Measurements from ENCODE around the gene WFIKKN1.

WFIKKN1 gene

GRCh38 chr16:637081-638018 is 6.6 kb downstream of the WFIKKN1 start:
- peak in 2 of 3 experiments; percentile 77 to 85 for DNase-seq (ENCODE audit: low read depth in 3 of 3)

- no peak for DNase-seq (ENCODE audit: low read depth in 3 of 3)
Observed at GRCh38 chr16:638034-638543, 7.3 kb downstream of the WFIKKN1 start.

- no peak for DNase-seq (ENCODE audit: low read depth in 3 of 3)
Observed at GRCh38 chr16:638836-639235, 8.1 kb downstream of the WFIKKN1 start.

GRCh38 chr16:640614-641013 is 9.8 kb downstream of the WFIKKN1 start:
- no peak for DNase-seq (ENCODE audit: low read depth in 3 of 3)

GRCh38 chr16:641326-642188 is 10.8 kb downstream of the WFIKKN1 start, which contains the start of gene MCRIP2:
MCRIP2 (plus strand) TSS chr16:641828; CDS start chr16:641992, 164 bp downstream.
- DNase-seq (ENCODE audit: low read depth in 3 of 3) = peak; percentile 34 to 70 (median 48)

- DNase-seq (ENCODE audit: low read depth in 3 of 3) = peak in 1 of 3 experiments; percentile 38
Observed at GRCh38 chr16:642189-643049, 11.6 kb downstream of the WFIKKN1 start.

GRCh38 chr16:643050-643368 is 12.2 kb downstream of the WFIKKN1 start:
- DNase-seq (ENCODE audit: low read depth in 3 of 3) = no peak

GRCh38 chr16:644556-644955 is 13.8 kb downstream of the WFIKKN1 start:
- no peak for DNase-seq (ENCODE audit: low read depth in 3 of 3)

- no peak for DNase-seq (ENCODE audit: low read depth in 3 of 3)
Observed at GRCh38 chr16:645852-646678, 15.3 kb downstream of the WFIKKN1 start.

- no peak for DNase-seq (ENCODE audit: low read depth in 3 of 3)
Observed at GRCh38 chr16:646679-647172, 15.9 kb downstream of the WFIKKN1 start.

GRCh38 chr16:647173-647902 is 16.6 kb downstream of the WFIKKN1 start:
- no peak for DNase-seq (ENCODE audit: low read depth in 3 of 3)

GRCh38 chr16:648071-648780 is 17.4 kb downstream of the WFIKKN1 start:
- DNase-seq (ENCODE audit: low read depth in 3 of 3) = no peak

- peak; percentile 85 to 90 (median 89) for DNase-seq (ENCODE audit: low read depth in 3 of 3)
Observed at GRCh38 chr16:648781-649589, 18.2 kb downstream of the WFIKKN1 start, which contains the start of gene WDR90. WDR90 (plus strand) TSS chr16:649365; CDS start chr16:649417, 52 bp downstream.

- no peak for DNase-seq (ENCODE audit: low read depth in 3 of 3)
Observed at GRCh38 chr16:649631-650030, 18.8 kb downstream of the WFIKKN1 start.

- DNase-seq (ENCODE audit: low read depth in 3 of 3) = no peak
Observed at GRCh38 chr16:651844-652243, 21.1 kb downstream of the WFIKKN1 start.

GRCh38 chr16:652454-653305 is 21.9 kb downstream of the WFIKKN1 start:
- no peak for DNase-seq (ENCODE audit: low read depth in 3 of 3)

- no peak for DNase-seq (ENCODE audit: low read depth in 3 of 3)
Observed at GRCh38 chr16:654034-654433, 23.2 kb downstream of the WFIKKN1 start.

All from stimulated activated CD4-positive, alpha-beta T cell treated with anti-CD3 and anti-CD28 coated beads, TNF-alpha, amount 100 ng/mL, for 4 hours (primary cell).